Measurements from ENCODE around the gene RBPMS2. TPM values are rescaled to one million over a fixed set of nuclear protein-coding genes. Genes with fewer than 3 reads are reported as not detected.

RBPMS2 gene
- polyA plus RNA-seq, 1 donor from 2014 or later = not detected

- Histone ChIP-seq H3K9me3 (ENCODE audit: low read length) (no peaks in the 10 kb centered on the region), H3K36me3 (ENCODE audit: insufficient read depth, low read length) (no peaks in the 10 kb centered on the region), H3K4me3 (ENCODE audit: low read length) (no peak overlapping the region), H3K27me3 (ENCODE audit: insufficient read depth, low read depth, low read length) (peaks cover 13% of the 10 kb centered on the region), H2AFZ (ENCODE audit: low read depth, low read length) (no peak overlapping the region), H3K9me2 (ENCODE audit: insufficient read depth, low read length) (no peaks in the 10 kb centered on the region), H3K4me2 (ENCODE audit: low read length) (no peak overlapping the region), H3K79me2 (replicated peaks; ENCODE audit: insufficient read depth, low read length) (no peaks in the 10 kb centered on the region), H3K27ac (ENCODE audit: low read length) (no peak overlapping the region), H3K9ac (ENCODE audit: low read length) (no peak overlapping the region), H4K20me1 (ENCODE audit: insufficient read depth) (no peaks in the 10 kb centered on the region), H3F3A (ENCODE audit: insufficient read depth, low read length, poor library complexity, severe bottlenecking) (no peaks in the 10 kb centered on the region)
- TF ChIP-seq EZH2 (IDR thresholded peaks at IDR 0.05; ENCODE audit: borderline replicate concordance, insufficient read depth, low read length, poor library complexity, severe bottlenecking) = no peak
- TF ChIP-seq REST (IDR thresholded peaks at IDR 0.05; ENCODE audit: borderline replicate concordance) = no peak
- TF ChIP-seq MXI1 (conservative IDR thresholded peaks at IDR 0.05; ENCODE audit: poor library complexity, severe bottlenecking) = no peak
- no peak for TF ChIP-seq POLR2AphosphoS5 (IDR thresholded peaks at IDR 0.05)
- TF ChIP-seq TAF1 (IDR thresholded peaks at IDR 0.05; ENCODE audit: low read depth) = no peak
- TF ChIP-seq SMC3 (conservative IDR thresholded peaks at IDR 0.05; ENCODE audit: poor library complexity) = no peak
- TF ChIP-seq RAD21 (conservative IDR thresholded peaks at IDR 0.05) = no peak
- TF ChIP-seq CTCF (IDR thresholded peaks at IDR 0.05; ENCODE audit: poor library complexity, severe bottlenecking) = no peak
- no peak for TF ChIP-seq EP300 (conservative IDR thresholded peaks at IDR 0.05; ENCODE audit: poor library complexity, severe bottlenecking)
These were observed 5.9 kb upstream of the RBPMS2 start for GRCh38 chr15:64781299-64781698.

DNA sequence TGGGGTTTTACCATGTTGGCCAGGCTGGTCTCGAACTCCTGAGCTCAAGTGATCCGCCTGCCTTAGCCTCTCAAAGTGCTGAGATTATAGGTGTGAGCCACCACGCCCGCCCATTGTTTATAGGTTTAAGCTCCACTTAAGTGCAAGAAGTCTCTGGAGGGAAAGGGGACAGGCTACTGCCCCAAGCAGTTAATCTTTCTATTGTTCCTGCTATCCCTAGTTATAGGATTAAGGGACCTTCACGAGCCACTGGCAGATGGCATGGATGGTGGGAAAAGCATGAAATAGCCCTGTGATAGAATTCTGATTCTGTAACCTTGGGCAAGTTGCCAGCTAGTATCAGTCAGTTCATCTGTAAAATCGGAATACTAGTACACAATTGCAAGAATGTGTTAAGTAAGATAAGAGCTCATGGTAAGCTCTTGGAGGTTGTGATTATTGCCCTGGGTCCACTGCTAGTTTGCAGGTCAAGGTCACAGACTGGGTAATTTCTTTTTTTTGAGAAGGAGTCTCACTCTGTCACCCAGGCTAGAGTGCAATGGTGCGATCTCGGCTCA is 5.3 kb upstream of the RBPMS2 start:
- H3K9me3 ChIP-seq (ENCODE audit: low read length) = no peaks in the 10 kb centered on the region
- no peak overlapping the region for H3K4me2 ChIP-seq (ENCODE audit: low read length)
- no peak overlapping the region for H3K4me3 ChIP-seq (ENCODE audit: low read length)
- no peak overlapping the region for H3K27ac ChIP-seq (ENCODE audit: low read length)
- peaks cover 19% of the 10 kb centered on the region for H3K27me3 ChIP-seq (ENCODE audit: insufficient read depth, low read depth, low read length)
- TF ChIP-seq REST (IDR thresholded peaks at IDR 0.05; ENCODE audit: borderline replicate concordance) (no peak), POLR2AphosphoS5 (IDR thresholded peaks at IDR 0.05) (no peak), CTCF (IDR thresholded peaks at IDR 0.05; ENCODE audit: poor library complexity, severe bottlenecking) (no peak), EZH2 (IDR thresholded peaks at IDR 0.05; ENCODE audit: borderline replicate concordance, insufficient read depth, low read length, poor library complexity, severe bottlenecking) (no peak), RAD21 (conservative IDR thresholded peaks at IDR 0.05) (no peak), SMC3 (conservative IDR thresholded peaks at IDR 0.05; ENCODE audit: poor library complexity) (no peak), EP300 (conservative IDR thresholded peaks at IDR 0.05; ENCODE audit: poor library complexity, severe bottlenecking) (no peak), TAF1 (IDR thresholded peaks at IDR 0.05; ENCODE audit: low read depth) (no peak), MXI1 (conservative IDR thresholded peaks at IDR 0.05; ENCODE audit: poor library complexity, severe bottlenecking) (no peak)
- no peak overlapping the region for H2AFZ ChIP-seq (ENCODE audit: low read depth, low read length)
- H3K9me2 ChIP-seq (ENCODE audit: insufficient read depth, low read length) = no peaks in the 10 kb centered on the region
- no peaks in the 10 kb centered on the region for H3K79me2 ChIP-seq (replicated peaks; ENCODE audit: insufficient read depth, low read length)
- H3F3A ChIP-seq (ENCODE audit: insufficient read depth, low read length, poor library complexity, severe bottlenecking) = no peaks in the 10 kb centered on the region
- H4K20me1 ChIP-seq (ENCODE audit: insufficient read depth) = no peaks in the 10 kb centered on the region
- H3K36me3 ChIP-seq (ENCODE audit: insufficient read depth, low read length) = no peaks in the 10 kb centered on the region
- H3K9ac ChIP-seq (ENCODE audit: low read length) = no peak overlapping the region
